NB4 (cell line): Measurements from ENCODE around the gene MMP24OS.

ENCODE experiments used
- DNase-seq: peaks from one replicate; pipeline ENCODE4 v3.0.0; 2010; ENCODE audit warnings: low read depth
- H3K4me3 ChIP-seq: one replicate; pipeline ENCODE4 v1.5.1; 2011; ENCODE audit warnings: mild to moderate bottlenecking, low read depth, low read length, moderate library complexity
- CTCF ChIP-seq: IDR thresholded peaks from one replicate; pipeline ENCODE4 v1.5.1; 2012; ENCODE audit warnings: low read depth, low read length
- MAX ChIP-seq: IDR thresholded peaks from 2 replicates; pipeline ENCODE4 v1.6.1; 2011; ENCODE audit warnings: low read depth, low read length
- MYC ChIP-seq: IDR thresholded peaks from 2 replicates; pipeline ENCODE4 v1.6.1; 2011; ENCODE audit warnings: low read depth, low read length
- POLR2A ChIP-seq: IDR thresholded peaks from 2 replicates; pipeline ENCODE4 v1.6.1; 2011; ENCODE audit warnings: mild to moderate bottlenecking; ENCODE audit not compliant: insufficient read length; ENCODE audit errors: extremely low read depth

Gene MMP24OS

GRCh38 chr20:35320396-35321126 is 42.6 kb upstream of the MMP24OS start:
- DNase-seq: no peak
- TF ChIP-seq POLR2A (no peak), CTCF (no peak), MYC (no peak)
- no peak overlapping the region for H3K4me3 ChIP-seq

- no peak overlapping the region for H3K4me3 ChIP-seq
These were observed 41.9 kb upstream of the MMP24OS start for GRCh38 chr20:35319871-35320197.

GRCh38 chr20:35319192-35319870 is 41.4 kb upstream of the MMP24OS start:
- DNase-seq: no peak
- no peak overlapping the region for H3K4me3 ChIP-seq
- TF ChIP-seq MAX: no peak
- no peak for TF ChIP-seq POLR2A
- no peak for TF ChIP-seq MYC
- no peak for TF ChIP-seq CTCF

More at GRCh38 chr20:35319871-35320197, 41.9 kb upstream of the MMP24OS start:
- TF ChIP-seq MYC (no peak), POLR2A (no peak), CTCF (no peak), MAX (no peak)
- DNase-seq: no peak

- TF ChIP-seq MYC (no peak), POLR2A (no peak), MAX (no peak), CTCF (no peak)
- no peak for DNase-seq
- no peak overlapping the region for H3K4me3 ChIP-seq
These were observed 40.7 kb upstream of the MMP24OS start for GRCh38 chr20:35318502-35319157.

- H3K4me3 ChIP-seq: no peak overlapping the region
- TF ChIP-seq MYC (no peak), POLR2A (no peak), CTCF (no peak), MAX (no peak)
- no peak for DNase-seq
These were observed 39.7 kb upstream of the MMP24OS start for GRCh38 chr20:35317416-35318210.
